Smooth muscle cell of the coronary artery (primary cell): ENCODE results near the gene ITGB8. TPM values are rescaled to one million over a fixed set of nuclear protein-coding genes. Genes with fewer than 3 reads are reported as not detected.

Source experiments
- total RNA-seq: library from RNA; depleted of rRNA; stranded (reverse); fragments of >200 nt; gene quantifications from 2 replicates; pipeline ENCODE4 v1.2.3, GENCODE V29; 2014; ENCODE audit warnings: low replicate concordance

Gene ITGB8
- total RNA-seq: 21.0 and 33.9 TPM in 2 replicates

GRCh38 chr7:20330239-20330927, at the start of gene ITGB8:
Gene ITGB8, plus strand, starts transcription at chr7:20330900. Its CDS starts 907 bp downstream, at chr7:20331807.

Other genes with a start within 250 kb of the ITGB8 start
- 0.08 and 0.12 TPM in 2 replicates for gene MACC1, start 113.5 kb upstream of the ITGB8 start, total RNA-seq